Measurements from ENCODE around the gene KRT76.

DNA sequence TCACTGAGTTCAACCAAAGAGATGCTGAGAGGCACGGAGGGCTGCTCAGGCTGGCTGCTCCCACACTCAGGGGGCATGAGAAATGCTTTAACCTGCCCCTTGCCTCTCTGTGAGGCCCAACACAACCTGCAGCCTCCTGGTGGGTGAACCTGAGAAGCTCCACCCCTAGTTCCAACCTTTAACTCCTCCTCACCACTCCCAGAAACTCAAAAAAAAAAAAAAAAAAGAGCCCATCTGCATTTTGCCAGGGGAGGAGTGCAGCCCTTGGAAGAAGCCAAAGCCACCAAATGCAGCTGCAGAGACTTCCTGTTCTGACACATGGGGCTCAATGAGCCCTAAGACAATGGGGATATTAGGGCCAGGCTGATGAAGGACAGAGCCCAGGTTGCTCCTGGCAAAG, 27.9 kb upstream of the KRT76 start:
- no peak for TF ChIP-seq EP300 (IDR thresholded peaks at IDR 0.05)
- TF ChIP-seq, protein P1, sequence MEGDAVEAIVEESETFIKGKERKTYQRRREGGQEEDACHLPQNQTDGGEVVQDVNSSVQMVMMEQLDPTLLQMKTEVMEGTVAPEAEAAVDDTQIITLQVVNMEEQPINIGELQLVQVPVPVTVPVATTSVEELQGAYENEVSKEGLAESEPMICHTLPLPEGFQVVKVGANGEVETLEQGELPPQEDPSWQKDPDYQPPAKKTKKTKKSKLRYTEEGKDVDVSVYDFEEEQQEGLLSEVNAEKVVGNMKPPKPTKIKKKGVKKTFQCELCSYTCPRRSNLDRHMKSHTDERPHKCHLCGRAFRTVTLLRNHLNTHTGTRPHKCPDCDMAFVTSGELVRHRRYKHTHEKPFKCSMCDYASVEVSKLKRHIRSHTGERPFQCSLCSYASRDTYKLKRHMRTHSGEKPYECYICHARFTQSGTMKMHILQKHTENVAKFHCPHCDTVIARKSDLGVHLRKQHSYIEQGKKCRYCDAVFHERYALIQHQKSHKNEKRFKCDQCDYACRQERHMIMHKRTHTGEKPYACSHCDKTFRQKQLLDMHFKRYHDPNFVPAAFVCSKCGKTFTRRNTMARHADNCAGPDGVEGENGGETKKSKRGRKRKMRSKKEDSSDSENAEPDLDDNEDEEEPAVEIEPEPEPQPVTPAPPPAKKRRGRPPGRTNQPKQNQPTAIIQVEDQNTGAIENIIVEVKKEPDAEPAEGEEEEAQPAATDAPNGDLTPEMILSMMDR (IDR thresholded peaks at IDR 0.05): no peak
- TF ChIP-seq POLR2AphosphoS5 (IDR thresholded peaks at IDR 0.05): no peak

Data from esophagus muscularis mucosa (tissue), 4 donors.